GM18519 (cell line): Measurements from ENCODE around the gene NUAK1.

Experiments used
- ATAC-seq: cut with Tn5 transposase; IDR thresholded peaks from one replicate; pipeline ENCODE4 v1.9.1; 2021; ENCODE audit warnings: mild to moderate bottlenecking, moderate library complexity; ENCODE audit not compliant: unreplicated experiment, low FRiP score

Gene NUAK1

GRCh38 chr12:106066726-106067325, 71.9 kb downstream of the NUAK1 start:
- ATAC-seq = no peak

- ATAC-seq = no peak
Observed at GRCh38 chr12:106066051-106066705, 72.6 kb downstream of the NUAK1 start.

GRCh38 chr12:106065506-106065905, 73.2 kb downstream of the NUAK1 start:
- no peak for ATAC-seq

GRCh38 chr12:106064721-106065021, 74.1 kb downstream of the NUAK1 start:
- no peak for ATAC-seq

GRCh38 chr12:106063826-106064720, 74.7 kb downstream of the NUAK1 start:
- ATAC-seq = no peak

- ATAC-seq = no peak
Observed at GRCh38 chr12:106062693-106063092, 76.1 kb downstream of the NUAK1 start.

- no peak for ATAC-seq
Observed at GRCh38 chr12:106058256-106059182, 80.2 kb downstream of the NUAK1 start.

GRCh38 chr12:106054049-106054448, 84.7 kb downstream of the NUAK1 start:
- no peak for ATAC-seq

- ATAC-seq = no peak
Observed at GRCh38 chr12:106051853-106052531, 86.8 kb downstream of the NUAK1 start.

- no peak for ATAC-seq
Observed at GRCh38 chr12:106049546-106049945, 89.2 kb downstream of the NUAK1 start.

GRCh38 chr12:106049105-106049504, 89.6 kb downstream of the NUAK1 start:
- no peak for ATAC-seq

- ATAC-seq = no peak
Observed at GRCh38 chr12:106048676-106049075, 90.1 kb downstream of the NUAK1 start.

- no peak for ATAC-seq
Observed at GRCh38 chr12:106048016-106048415, 90.7 kb downstream of the NUAK1 start.

- ATAC-seq = no peak
Observed at GRCh38 chr12:106046947-106047346, 91.8 kb downstream of the NUAK1 start.

- ATAC-seq = no peak
Observed at GRCh38 chr12:106046301-106046846, 92.4 kb downstream of the NUAK1 start.

- ATAC-seq = no peak
Observed at GRCh38 chr12:106045251-106045674, 93.5 kb downstream of the NUAK1 start.

GRCh38 chr12:106044773-106045172, 94.0 kb downstream of the NUAK1 start:
- ATAC-seq = no peak

GRCh38 chr12:106042037-106042436, 96.7 kb downstream of the NUAK1 start:
- no peak for ATAC-seq

GRCh38 chr12:106040521-106040920, 98.2 kb downstream of the NUAK1 start:
- no peak for ATAC-seq
